Cardiac fibroblast (primary cell): ENCODE measurements around the gene PDXP.

Source experiments
- DNase-seq, 2 donors: peaks; one replicate each; pipeline versions ENCODE4 v3.0.0 to v3.0.0-alpha.2; 2010; ENCODE audit warnings: low read depth in 2 of 2
- H3K4me3 ChIP-seq, 2 donors: replicated peaks in 1 of 2; 1 replicate in 1 of 2; 2 replicates in 1 of 2; pipeline ENCODE4 v1.5.1; 2011; ENCODE audit warnings: low read depth in 2 of 2, low read length in 2 of 2, mild to moderate bottlenecking in 2 of 2, moderate library complexity in 1 of 2
- CTCF ChIP-seq: IDR thresholded peaks from one replicate; pipeline ENCODE4 v1.5.1; 2011; ENCODE audit warnings: low read depth, mild to moderate bottlenecking, low read length, inconsistent platforms

Gene PDXP

GRCh38 chr22:37639070-37639760, 19.3 kb upstream of the PDXP start, which contains the start of gene SH3BP1:
TSS of gene SH3BP1 (plus strand) at chr22:37639669. CDS start at chr22:37639788, 119 bp downstream.
- no peak for TF ChIP-seq CTCF
- peak within 1 kb of the TSS; percentile 62 to 70 for H3K4me3 ChIP-seq
- peak in 1 of 2 donors; percentile 48 for DNase-seq

DNA sequence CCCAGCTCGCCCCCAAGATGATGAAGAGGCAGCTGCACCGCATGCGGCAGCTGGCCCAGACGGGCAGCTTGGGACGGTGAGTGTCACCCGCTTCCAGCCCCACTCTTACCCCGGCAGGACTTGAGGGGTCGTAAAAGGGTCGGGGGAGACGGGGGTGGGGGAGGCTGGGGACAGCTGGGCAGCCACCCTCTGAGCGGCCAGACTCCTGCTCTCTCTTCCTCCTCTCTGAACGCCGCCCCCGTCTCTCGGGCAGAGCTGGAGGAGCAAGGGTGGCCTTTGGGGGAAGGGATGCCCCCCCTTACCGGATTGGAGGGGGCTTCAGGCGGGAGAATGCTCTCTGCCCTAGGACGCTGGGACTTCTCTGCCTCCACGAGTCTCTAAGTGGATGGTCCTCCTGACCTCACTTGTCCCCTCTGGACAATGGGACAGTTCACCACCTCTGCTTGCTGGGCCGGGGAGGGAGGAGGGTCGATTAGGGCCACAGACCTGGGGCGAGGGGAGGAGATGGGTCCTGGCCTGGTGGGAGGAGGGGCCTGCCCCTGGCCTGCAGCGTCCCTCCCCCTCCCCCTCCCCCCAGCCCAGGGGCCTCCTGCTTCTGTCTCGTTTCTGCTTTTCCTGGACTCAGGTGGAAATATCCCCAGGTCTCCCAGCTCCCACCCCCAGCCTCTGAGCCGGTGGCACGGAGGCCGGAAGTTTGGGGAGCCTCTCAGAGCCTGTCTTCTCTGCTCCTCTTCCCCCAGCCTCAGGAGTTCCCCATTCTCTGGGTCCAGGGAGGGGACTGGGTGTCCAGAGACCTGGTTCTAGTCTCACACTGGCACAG, 18.5 kb upstream of the PDXP start:
- no peak for DNase-seq
- peak overlapping the region; percentile 62 to 70 for H3K4me3 ChIP-seq
- TF ChIP-seq CTCF = no peak

DNA sequence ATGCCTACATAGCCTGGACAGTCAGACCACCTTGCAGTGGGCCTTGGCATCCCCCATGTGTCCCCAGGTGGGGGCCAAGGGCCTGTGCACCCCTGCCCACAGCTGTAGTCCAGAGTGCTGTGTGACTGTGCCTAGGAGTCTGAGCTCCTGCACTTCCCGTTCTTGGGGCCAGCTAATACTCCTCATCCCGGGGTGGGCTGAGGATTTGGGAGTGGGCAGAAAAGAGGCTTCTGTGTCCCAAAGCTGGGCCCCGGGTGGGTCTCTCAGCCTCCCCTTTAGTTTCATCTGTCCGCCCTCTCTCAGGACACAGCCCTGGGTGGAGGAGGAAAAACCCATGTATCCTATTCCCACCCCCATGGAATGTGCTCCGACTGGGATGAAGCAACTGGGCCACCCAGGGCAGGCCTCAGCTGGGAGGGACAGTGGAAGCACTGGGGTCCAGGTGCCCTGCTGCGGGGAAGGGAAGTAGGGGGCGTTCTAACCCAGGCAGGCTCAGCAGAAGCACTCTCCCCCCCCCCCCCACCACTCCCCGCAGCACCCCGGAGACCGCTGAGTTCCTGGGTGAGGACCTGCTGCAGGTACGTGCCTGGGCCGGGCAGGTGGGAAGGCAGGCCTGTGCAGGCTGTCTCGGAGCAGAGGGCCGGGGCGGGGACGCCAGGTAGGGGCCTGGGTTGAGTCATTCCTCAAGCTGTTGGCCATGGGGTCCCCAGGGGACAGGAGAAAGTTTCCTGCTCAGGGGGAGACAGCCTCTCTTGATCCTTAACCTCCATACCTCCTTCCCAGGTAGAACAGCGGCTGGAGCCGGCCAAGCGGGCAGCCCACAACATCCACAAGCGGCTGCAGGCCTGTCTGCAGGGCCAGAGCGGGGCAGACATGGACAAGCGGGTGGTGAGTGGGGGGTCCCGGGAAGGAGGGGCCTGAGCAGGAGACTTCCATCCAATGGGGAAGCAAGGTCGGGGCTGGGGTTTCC, 17.6 kb upstream of the PDXP start:
- DNase-seq = no peak
- H3K4me3 ChIP-seq = peak overlapping the region; percentile 62 to 70
- no peak for TF ChIP-seq CTCF

DNA sequence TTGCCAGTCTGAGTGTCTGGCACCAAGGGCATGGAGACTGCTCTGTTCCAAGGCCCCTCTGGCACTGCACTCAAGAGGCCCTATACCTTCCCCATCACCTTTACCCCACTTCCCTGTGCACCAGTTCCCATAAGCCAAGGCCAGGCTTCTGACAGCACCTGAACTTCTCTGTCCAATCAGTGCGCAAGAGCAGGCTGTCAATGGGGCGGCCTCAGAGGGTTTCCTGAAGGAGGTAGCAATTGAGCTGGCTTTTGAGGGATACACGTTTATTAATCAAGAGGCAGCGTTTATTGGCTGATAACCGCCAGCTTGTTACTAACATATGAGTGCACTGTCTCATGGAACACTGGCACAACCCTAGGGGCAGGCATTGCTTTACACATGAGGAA, 17.0 kb upstream of the PDXP start:
- no peak for DNase-seq
- no peak for TF ChIP-seq CTCF
- H3K4me3 ChIP-seq = no peak overlapping the region

DNA sequence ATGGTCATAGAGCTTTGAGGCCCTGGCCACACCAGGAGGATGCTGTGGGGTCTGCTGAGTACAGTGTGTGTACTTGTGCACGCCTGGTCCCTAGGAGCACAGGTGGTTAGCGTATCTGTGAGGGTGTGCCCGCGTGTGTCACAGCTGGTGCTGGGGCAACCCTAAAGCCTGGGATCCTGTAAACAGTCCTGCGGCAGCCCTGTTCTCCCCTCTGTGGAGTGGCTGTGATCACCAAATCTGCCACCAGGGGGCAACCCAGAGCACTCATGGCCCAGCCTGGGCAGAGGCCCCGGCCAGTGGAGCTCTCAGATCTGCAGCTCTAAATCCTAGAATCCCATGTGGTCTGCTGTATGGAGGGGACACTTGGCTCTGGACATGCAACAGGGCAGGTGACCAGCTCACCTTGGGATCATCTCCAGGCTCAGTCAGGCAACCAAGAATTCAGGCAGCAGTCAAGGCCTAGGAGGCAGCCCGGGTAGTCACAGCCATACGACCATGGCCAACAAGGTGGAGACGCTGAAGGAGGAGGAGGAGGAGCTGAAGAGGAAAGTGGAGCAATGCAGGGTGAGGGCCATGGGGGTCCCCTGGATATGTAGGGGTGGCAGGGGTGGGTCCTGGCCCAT, 15.2 kb upstream of the PDXP start:
- H3K4me3 ChIP-seq = no peak overlapping the region
- peak; percentile 87 for TF ChIP-seq CTCF
- peak; percentile 78 for DNase-seq

- TF ChIP-seq CTCF = no peak
- H3K4me3 ChIP-seq = no peak overlapping the region
- no peak for DNase-seq
Measured at GRCh38 chr22:37647317-37647716, 11.2 kb upstream of the PDXP start.
